IPS DF 4.7 (cell line): ENCODE results near the gene EZH1.
A peak's percentile ranks its signal among the peaks of the same experiment; 100 is the strongest.

Experiments
- DNase-seq: peaks from one replicate; pipeline ENCODE4 v3.0.0-alpha.2; 2013; ENCODE audit warnings: low spot score; ENCODE audit errors: extremely low read depth

Gene EZH1

GRCh38 chr17:42744806-42745617, at the start of gene EZH1:
Gene EZH1, minus strand, starts transcription at chr17:42745040. Its CDS starts 16,099 bp downstream, at chr17:42728941.
- peak; percentile 64 for DNase-seq

GRCh38 chr17:42792545-42792944, 47.7 kb upstream of the EZH1 start:
- DNase-seq: no peak

GRCh38 chr17:42791948-42792347, 47.1 kb upstream of the EZH1 start:
- DNase-seq: no peak

- no peak for DNase-seq
Measured at GRCh38 chr17:42787266-42787665, 42.4 kb upstream of the EZH1 start.

- DNase-seq: no peak
Measured at GRCh38 chr17:42784811-42785592, 40.2 kb upstream of the EZH1 start.

- no peak for DNase-seq
Measured at GRCh38 chr17:42784409-42784808, 39.6 kb upstream of the EZH1 start.

GRCh38 chr17:42783791-42784138, 38.9 kb upstream of the EZH1 start:
- no peak for DNase-seq

- DNase-seq: no peak
Measured at GRCh38 chr17:42783062-42783790, 38.4 kb upstream of the EZH1 start.

- no peak for DNase-seq
Measured at GRCh38 chr17:42782166-42783061, 37.6 kb upstream of the EZH1 start.

- DNase-seq: no peak
Measured at GRCh38 chr17:42781639-42782165, 36.9 kb upstream of the EZH1 start.

- DNase-seq: no peak
Measured at GRCh38 chr17:42780851-42781638, 36.2 kb upstream of the EZH1 start.

- no peak for DNase-seq
Measured at GRCh38 chr17:42779936-42780850, 35.4 kb upstream of the EZH1 start, which contains the start of gene WNK4. Gene WNK4, plus strand, starts transcription at chr17:42780610. Its CDS starts 89 bp downstream, at chr17:42780699.

- DNase-seq: no peak
Measured at GRCh38 chr17:42779304-42779935, 34.6 kb upstream of the EZH1 start.

- no peak for DNase-seq
Measured at GRCh38 chr17:42778570-42778969, 33.7 kb upstream of the EZH1 start.

- DNase-seq: no peak
Measured at GRCh38 chr17:42775534-42776098, 30.8 kb upstream of the EZH1 start.

GRCh38 chr17:42774066-42774745, 29.4 kb upstream of the EZH1 start:
- DNase-seq: no peak

- peak; percentile 51 for DNase-seq
Measured at GRCh38 chr17:42773290-42774035, 28.6 kb upstream of the EZH1 start, which contains the start of gene VPS25. Gene VPS25, plus strand, starts transcription at chr17:42773449. Its CDS starts 27 bp downstream, at chr17:42773476.
